Medulla oblongata (tissue), 1 donor: ENCODE measurements around the gene KCNMA1.
A peak's percentile ranks its signal among the peaks of the same experiment; 100 is the strongest.
"Not testable (repeated sequence)": the region's sequence is repeated elsewhere in the genome, so short reads cannot be mapped to it uniquely, and the experiment has no call there.

ENCODE experiments used
- DNase-seq: peaks from one replicate; pipeline ENCODE4 v3.0.0-alpha.2; 2015; ENCODE audit errors: extremely low spot score

KCNMA1 gene

GRCh38 chr10:77396290-77396689 is 241.3 kb downstream of the KCNMA1 start:
- no peak for DNase-seq

GRCh38 chr10:77393821-77394501 is 243.6 kb downstream of the KCNMA1 start:
- DNase-seq: no peak

DNA sequence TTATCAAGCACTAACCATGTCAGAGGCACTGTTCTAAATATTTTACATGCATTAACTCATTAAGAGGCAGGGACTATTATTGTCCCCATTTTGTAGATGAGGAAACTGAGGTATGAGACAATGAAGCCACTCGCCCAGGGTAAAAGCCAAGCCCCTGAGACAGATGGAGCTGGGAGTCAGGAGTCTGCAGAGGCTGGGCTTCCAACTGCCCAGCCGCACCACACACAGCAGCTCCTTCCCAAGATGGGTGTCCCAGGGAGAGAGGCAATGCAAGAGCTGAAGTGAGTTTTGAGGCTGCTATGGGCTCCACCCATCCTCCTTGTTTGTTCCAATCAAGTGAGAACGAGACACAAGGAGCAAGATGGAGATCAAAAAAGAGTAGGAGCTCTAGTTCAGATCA is 244.2 kb downstream of the KCNMA1 start:
- DNase-seq: no peak

DNA sequence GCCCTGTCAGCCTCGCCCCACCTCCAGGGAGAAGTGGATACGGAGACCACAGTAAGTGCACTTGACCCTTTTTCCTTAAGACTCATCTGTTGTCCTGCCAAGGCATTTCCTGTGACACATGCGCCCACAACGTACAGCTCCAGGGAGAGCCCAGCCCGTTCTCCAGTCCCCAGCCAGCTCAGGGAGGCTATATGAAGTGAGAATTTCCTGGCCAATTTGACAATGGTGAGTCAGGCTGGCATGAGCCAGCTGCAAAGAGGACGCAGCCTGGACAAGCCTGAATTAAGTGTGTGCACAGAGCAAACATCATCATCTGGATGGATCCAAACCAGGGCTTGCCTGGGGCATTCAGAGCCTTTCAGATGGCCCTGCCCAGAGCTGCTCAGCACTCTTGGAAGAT is 244.8 kb downstream of the KCNMA1 start:
- DNase-seq: no peak

DNA sequence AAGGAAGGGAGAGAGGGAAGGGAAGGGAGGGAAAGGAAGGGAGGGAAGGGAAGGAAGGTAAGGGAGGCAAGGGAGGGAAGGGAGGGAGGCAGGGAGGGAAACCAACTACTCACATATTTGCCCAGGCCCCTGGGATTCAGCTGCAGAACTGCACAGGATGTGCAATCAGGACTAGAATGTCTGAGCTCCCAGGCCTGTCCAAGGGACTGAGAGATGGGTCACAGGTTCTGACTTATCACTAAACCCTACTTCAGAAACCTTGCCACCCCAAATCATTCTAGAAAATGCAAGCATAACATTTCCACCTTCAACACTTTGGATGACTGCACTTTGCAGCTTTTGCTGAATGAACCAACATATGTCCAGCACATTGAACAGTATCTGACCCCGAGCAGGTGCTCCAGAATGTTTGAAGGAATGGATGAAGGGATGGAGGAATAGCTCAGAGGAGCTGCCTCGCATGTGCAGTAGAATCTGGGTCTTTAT is 245.3 kb downstream of the KCNMA1 start:
- DNase-seq: no peak

DNA sequence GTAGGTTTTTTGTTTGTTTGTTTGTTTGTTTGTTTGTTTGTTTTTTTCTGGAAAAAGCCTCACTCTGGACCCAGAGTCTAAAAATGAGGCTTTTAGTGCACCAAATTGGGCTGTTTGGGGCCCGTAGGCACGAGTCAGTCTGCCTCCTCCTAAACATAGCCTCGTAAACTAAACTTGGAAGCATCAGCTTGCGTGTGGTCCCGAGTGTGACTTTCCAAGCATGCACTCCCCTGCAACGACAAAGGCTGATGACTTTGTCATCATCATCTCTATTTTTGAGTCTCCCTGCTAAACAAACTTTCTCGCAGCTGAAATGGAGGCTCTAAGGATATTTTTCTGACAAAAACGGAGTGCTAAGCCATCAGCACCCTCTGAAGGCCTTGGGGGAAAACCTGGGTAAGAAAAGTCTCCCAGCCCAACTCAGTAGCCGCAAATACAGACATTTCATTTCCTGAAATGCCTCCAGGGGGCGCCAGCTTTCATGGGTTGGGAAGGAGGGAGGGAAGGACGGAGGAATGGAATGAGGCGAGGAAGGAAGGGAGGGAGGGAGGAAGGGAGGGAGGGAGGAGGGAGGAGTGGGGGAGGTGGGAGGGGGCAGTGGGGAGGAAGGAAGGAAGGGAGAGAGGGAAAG is 245.9 kb downstream of the KCNMA1 start:
- DNase-seq: peak; percentile 91

DNA sequence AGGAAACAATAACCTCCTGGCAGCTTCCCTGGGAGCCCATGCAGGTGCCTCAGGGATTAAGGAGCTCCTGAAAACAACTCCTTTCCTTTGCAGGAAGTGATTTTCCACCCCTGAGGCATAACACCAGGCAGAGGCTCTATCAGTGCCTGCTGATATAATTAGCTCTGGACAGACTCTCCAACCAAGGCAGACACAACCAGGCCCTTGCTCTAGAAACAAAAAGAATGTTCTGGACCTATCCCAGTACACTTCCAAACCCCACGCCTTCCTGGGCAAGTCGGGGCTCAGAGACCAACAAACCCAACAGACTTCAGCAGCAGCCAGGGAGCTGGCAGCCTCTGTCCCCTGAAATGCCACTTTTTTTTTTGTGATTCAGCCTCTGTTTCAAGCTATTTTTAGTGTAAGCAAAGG is 247.1 kb downstream of the KCNMA1 start:
- peak; percentile 15 for DNase-seq

DNA sequence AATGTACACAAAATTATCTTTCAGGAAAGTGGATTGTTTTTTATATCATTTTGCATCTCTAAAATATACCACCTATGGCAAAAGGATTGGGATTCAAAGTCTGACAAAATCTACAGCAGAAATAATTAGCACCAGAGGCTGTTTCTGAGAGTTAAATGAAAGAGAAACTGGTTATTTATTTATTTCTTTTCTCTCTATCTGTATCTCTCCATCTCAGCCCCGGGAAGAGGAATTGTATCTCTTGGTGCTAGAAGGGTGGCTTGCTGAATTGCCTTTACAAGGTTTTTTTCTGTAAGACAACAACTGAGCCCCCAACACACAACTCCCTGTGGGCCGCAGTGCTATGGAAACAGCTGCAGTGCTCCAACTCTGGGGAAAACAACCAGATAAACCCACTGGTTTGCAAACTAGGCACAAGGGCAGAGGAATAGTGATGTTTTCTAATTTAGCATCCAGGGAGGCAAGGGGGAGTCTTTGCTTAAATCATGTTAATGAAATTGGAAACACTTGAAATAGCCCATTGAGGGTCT is 249.0 kb downstream of the KCNMA1 start:
- DNase-seq: no peak

GRCh38 chr10:77387701-77388100 is 249.9 kb downstream of the KCNMA1 start:
- not testable (repeated sequence) for DNase-seq

GRCh38 chr10:77387247-77387646 is 250.4 kb downstream of the KCNMA1 start:
- DNase-seq: no peak

GRCh38 chr10:77386838-77387237 is 250.8 kb downstream of the KCNMA1 start:
- DNase-seq: no peak

DNA sequence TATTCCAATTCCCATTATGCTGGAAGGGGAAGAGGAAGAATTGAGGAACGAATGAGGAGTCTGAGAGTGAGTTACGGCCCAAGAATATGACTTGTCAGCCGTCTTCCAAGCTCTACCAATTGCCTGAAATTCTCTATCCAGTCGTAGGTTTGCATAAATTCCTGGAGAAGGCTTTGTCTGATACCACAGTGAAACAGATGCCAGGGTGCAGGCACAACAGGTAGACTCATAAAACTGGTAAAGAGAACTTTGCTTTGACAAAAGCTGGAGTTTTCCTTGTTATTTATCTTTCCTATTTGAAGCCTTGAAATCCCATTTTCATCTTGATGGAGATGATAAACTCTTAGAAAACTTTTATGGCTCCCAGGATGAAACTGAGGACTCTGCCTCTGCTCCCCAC is 251.2 kb downstream of the KCNMA1 start:
- DNase-seq: no peak

- no peak for DNase-seq
These were observed 252.3 kb downstream of the KCNMA1 start for GRCh38 chr10:77385315-77385714.

- DNase-seq: no peak
These were observed 253.6 kb downstream of the KCNMA1 start for GRCh38 chr10:77383861-77384553.

DNA sequence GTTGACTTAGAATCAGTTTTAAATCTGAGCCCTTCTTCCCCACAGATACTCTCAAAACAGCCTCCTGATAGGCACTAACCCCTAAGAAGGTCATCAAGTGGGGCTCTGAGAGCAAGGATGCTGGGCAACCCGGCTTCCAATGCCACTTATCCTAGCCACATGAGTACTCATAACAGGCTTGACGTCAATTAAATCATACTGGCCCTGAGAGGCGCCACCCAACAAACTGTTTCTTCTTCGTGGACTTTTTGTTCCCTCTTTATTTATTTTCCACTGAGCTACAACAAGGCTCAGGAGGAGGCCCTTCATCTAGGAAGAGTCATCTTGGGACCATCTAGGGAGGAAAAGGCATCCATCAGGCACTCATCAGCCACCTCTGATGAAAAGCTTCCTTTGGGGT is 255.9 kb downstream of the KCNMA1 start:
- no peak for DNase-seq

GRCh38 chr10:77380723-77381122 is 256.9 kb downstream of the KCNMA1 start:
- no peak for DNase-seq

- DNase-seq: no peak
These were observed 257.4 kb downstream of the KCNMA1 start for GRCh38 chr10:77380191-77380590.

- no peak for DNase-seq
These were observed 258.9 kb downstream of the KCNMA1 start for GRCh38 chr10:77378366-77379349.

- no peak for DNase-seq
These were observed 259.8 kb downstream of the KCNMA1 start for GRCh38 chr10:77377678-77378352.

DNA sequence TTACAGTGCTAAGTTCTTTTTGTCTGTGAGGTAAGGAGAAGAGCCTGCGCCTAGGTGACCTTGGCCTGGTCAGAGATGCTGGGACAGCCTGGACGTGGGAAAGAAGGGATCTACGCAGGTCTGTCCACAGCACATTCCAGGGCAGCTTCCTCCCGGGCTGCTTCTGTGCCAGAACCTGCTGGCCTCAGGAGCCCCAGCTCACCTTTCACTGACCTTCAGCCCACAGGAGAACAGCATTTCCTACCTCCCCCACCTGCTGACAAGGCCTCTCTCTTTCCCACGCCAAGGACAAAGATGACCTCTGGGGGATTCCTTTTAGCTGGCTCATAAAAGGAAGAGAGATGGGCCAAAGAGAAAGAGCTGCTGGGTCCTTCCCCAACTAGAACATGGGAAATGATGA is 260.6 kb downstream of the KCNMA1 start:
- DNase-seq: no peak

- no peak for DNase-seq
These were observed 263.4 kb downstream of the KCNMA1 start for GRCh38 chr10:77374189-77374656.
